GM19452 (cell line): ENCODE measurements around the gene ATP8A2.

Experiments
- ATAC-seq: cut with Tn5 transposase; IDR thresholded peaks from one replicate; pipeline ENCODE4 v1.9.1; 2021; ENCODE audit not compliant: unreplicated experiment

The ATP8A2 gene

DNA sequence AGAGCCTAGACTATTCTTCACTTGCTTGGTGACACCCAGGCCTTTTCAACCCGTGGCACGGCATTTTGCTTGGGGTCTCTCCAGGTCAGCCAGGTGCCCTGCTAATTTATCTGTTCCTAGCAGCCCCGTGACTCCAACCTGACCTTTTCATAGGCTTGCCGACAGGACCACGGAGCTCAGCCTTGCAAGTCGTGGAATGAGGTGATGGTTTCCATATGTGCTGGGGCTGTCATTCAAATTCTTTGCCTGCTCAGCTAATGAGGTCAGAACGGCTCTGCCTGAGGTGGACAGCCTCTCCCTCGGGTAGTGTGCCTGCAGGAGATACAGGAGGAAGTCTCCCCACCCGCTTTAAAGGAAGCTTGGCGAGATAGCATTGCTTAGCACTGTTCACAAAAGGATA is 619.0 kb downstream of the ATP8A2 start:
- no peak for ATAC-seq

DNA sequence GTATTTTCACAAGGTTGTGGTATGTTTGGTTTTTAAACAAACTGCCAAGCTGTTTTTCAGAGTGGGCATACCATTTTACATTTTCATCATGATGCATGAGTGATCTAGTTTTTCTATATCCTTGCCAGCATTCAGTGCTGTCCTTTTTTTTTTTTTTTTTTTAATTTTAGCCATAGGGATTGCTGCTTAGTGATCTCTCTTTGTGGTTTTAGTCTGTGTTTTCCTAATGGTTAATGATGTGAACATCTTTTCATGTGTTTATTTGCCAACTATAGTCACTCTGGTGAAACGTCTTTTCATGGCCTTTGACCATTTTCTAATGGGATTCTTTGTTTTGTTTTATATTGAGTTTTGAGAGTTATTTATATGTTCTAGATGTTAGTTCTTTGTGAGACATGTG is 620.3 kb downstream of the ATP8A2 start:
- no peak for ATAC-seq

DNA sequence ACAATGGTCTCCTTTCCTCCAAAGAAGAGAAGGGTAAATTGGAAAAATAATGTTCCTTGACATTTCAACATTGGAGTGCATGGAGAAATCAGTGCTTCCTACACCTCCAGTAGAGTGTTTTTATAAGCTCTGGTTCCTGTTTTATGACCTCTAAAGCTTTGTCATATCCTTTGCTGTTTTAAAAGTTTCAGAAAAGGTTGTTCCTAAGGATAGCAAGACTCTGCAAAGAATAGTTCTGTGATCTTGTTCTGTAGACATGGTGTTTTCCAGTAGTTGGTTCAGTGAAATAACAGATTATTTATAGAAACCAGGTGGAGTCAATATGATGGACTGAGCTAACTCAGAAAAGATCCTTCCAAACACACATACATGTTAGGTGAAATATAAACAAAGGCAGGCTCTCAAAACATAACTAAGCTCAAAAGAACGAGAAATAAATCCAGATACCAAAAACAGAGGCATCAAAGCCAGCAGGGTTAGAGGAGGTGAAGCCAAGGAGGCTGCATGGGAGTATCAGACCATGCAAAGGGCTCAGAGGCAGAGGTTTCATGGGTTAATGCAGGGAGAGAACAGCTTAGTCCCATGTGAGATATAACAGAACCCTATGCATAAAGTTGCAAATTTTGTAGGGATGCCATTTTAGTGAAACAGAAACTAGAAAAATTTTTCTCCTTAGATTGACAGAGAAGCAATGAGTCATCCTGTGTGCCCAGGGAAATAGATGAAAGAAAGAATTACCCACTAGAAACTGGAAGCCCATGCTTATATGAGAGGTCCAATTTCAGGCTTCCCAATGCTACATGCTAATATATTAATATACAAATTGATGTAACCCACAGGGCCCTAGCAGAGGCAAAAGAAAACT is 635.7 kb downstream of the ATP8A2 start:
- no peak for ATAC-seq

DNA sequence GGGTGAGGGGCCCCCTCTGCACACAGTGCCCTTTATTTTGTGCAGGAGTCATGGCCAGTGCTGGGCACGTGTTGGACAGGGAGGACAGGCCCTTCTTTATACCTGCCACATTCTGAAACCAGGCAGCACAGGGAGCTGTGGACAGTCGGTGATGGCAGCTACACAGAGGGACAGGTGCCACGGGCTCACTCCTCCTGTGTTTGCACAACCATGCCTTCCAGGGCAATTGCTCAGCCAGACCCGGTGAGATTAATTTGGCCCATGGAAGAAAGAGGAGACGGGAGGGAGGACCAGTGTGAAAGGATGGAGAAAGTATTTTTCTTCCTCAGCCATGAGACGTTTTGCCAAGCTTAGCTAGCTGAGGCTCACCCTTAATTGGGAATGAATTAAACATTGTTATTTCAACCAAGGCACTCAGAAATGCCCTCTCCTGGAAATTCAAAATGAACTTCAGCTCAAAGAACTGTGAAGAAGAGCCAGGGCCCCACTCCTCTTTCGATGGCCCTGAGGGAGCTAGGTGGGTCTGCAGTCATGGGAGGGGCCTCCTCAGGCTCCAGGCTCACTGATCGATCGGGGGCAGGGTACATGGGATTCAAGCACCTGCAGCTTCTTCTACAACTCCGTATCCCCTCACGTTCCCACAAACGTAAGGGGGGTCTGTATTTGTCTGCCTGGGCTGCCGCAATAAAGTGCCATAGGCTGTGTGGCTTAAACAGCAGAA is 638.9 kb downstream of the ATP8A2 start:
- no peak for ATAC-seq

DNA sequence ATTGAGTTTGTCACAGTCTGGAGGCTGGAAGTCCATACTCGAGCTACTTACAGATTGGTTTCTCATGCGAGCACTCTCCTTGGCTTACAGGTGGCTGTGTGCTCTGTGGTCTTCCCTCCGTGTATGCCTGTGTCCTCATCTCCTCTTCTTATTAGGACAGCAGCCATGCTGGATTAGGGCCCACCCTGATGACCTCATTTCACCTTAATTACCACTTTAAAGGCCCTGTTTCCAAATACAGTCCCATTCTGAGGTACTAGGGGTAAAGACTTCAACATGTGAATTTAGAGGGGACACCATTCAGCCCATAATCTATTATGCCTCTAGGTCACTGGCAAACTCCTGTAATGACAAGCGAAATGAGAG is 639.4 kb downstream of the ATP8A2 start:
- no peak for ATAC-seq

DNA sequence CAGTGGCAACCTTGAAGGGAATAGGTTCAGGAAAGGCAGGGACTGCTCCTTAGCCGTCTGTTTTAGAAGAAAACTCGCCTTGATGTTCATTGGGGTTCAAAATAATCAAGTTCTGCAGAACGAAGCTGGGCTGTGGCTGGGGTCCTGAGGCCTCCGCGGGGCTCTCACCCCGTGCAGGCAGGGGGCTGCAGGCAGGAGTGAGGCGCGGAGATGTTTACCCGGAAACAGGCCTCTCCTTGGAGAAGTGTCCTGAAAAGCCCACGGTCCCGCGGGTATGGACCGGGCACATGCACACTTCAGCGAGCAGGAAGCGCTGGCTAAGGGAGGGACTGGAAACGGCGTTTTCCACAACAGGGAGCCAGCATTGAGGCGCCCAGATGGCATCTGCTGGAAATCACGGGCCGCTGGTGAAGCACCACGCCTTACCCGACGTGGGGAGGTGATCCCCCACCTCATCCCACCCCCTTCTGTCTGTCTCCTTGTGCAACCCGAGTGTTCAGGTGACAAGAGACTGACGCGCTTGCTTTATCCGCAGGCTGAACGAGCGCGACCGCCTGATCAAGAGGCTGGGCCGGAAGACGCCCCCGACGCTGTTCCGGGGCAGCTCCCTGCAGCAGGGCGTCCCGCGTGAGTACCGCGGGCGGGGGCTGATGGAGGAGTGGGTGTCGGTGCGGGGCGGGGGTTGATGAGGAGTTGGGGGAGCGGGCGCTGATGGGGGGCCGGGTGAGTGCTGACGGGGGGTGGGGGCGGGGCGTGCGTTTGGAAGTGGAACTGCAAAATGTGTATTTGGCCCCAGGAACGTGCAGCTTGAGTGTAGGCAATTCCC is 640.4 kb downstream of the ATP8A2 start:
- ATAC-seq, result no peak

DNA sequence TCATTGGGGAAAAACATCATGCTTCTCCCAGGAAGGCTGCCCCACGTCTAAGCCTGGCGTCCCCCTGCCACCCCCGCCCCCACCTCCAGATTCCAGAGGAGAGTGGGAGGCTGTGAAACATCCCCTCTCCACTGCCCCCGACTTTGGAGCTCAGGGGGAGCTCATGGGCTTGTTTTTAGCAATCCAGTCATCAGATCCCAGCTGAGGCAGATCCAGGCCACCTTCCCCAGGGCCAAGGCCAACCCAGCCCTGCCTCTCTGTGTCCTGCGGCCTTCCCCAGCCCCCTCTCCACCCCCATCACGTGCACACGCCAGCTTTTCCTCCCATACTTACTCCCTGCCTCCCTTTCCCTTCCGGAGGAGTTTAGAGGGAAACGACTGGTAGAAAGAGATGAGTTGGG is 641.2 kb downstream of the ATP8A2 start:
- no peak for ATAC-seq

DNA sequence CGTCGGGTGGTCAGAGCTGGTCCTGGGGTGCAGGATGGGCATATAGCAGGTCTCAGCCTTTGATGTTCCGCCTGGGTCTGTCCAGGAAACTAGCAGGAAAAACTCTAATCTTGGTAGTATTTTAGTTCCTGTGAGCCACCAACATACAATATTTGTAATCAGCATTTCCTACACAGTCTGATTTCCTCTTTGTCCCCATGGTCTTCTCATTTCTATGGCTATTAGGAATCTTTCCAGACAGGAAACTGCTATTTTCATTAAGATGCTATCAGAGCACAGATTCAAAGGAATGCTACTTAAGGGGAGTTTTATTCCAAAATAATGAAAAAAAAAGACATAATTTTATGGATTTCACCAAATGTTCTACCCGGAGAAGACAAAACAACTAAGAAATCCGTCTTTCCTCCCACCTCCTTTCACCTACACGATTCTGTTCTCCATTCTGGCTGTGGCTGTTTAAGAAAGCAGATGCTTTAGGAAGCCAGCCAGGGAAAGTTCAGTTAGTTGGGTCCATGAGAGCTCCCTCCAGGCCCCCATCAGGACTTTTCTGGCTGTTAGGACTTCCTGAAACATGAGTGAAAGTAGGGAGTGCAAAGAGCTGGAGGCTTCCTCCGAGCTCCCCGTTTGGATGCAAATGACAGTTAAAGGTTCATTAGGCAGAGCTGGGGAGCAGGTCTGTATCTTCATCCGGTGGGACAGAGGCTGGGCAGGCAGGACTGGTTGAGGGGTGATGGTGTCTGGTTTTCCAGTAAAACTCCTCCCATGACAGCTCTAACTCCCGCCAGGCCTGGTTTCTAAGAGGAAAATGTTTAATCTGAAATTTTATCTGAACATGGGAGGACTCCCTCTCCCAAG is 643.7 kb downstream of the ATP8A2 start:
- no peak for ATAC-seq

DNA sequence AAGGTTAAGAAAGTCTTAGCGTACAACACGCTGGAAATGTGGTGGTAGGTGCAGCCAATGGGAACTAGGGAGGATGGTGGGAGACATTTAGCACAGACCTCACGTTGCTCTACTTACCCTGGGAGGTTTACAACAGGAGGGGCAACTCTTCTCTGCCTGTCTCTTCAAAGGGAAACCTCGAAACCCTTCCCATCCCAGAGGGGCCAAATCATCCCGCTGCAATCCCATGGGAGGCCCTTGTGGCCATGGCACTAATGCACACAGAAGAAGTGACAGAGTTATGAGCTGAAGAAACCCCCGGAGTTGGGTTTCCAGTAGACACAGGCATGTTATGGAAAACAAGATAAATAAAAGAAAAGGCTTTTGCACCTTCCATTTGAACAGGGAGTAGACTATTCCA is 644.4 kb downstream of the ATP8A2 start:
- no peak for ATAC-seq

DNA sequence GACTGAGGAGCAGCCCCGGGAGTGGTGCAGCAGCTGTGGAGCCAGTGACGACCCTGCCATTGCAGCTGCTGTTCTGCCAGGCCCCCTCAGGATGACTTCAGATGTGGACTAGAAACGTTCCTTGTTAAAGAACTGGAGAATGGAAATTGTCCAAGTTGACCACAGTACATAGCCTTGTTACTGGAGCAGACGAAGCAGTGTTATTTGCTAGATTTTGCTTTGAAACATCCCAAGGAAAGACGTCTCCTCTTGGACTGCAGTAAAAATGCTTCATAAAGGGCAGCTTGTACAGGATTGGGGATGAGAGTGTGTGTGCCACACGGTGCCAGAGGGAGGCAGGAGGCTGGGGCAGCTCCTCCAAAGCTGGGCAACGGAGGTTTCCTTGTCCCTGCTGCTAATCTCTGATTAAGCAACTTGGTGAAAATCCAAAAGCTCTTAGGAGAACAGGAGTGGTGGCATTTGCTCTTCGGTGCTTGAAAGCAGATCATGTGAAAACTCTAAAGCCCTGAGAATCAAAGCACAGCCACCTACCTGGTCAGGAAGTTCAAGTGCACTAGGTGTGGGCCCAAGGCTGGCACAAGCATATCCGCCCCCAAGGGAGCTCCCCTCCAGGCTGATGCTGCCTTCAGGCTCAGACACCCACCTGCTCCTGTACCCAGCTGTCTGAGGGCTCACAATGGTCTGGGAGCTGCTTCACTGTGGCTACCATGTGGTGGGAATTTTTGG is 645.6 kb downstream of the ATP8A2 start:
- ATAC-seq, result no peak

DNA sequence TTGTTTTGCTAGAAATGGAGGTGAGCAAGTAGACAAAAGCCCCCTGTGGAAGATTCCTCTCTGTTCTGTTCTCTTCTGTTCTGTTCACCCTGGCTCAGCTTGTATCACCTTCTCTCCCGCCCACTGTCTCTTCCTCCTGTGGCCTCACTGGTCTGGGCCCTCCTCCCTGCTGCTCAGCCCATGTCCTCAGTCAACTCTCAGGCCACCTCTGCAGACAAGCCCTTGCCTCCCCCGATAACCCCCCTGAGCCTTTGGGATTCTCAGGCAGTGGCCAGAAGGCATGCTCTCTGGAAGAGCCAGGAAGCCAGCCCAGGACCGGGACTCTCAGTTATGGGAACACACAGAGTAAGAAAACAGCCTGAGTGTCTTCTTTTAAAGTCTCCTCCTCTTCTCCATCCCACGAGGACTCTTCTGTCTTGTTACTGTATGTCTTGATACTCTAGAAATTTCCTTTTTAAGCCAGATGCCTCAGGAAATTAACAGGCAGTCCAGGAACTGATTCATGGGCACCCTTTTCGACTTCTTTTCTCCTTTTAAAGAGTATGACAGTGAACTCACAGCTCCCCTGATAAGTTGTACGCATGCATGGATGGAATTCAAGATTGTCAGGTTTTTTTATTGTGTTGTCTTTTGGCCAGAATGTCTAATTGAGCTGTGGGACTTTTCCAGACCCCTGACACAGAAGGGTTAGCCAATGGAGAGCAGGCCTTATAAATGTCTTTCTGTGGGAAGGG is 646.3 kb downstream of the ATP8A2 start:
- ATAC-seq, result no peak

DNA sequence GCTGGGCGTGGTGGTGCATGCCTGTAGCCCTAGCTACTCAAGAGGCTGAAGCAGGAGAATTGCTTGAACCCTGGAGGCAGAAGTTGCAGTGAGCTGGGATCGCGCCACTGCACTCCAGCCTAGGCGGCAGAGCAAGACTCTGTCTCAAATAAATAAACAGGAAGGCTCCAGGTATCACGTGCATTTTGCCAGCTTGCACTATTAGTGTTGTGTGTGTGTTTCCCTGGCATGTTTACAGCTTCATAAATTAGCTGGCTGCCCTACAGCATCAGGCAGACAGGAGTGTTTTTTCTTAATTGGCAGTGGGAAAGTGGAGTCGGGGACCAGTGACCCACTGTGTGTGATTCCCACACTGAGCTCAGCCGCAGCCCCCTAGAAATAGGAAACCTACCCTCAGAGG is 647.5 kb downstream of the ATP8A2 start:
- ATAC-seq, result no peak

DNA sequence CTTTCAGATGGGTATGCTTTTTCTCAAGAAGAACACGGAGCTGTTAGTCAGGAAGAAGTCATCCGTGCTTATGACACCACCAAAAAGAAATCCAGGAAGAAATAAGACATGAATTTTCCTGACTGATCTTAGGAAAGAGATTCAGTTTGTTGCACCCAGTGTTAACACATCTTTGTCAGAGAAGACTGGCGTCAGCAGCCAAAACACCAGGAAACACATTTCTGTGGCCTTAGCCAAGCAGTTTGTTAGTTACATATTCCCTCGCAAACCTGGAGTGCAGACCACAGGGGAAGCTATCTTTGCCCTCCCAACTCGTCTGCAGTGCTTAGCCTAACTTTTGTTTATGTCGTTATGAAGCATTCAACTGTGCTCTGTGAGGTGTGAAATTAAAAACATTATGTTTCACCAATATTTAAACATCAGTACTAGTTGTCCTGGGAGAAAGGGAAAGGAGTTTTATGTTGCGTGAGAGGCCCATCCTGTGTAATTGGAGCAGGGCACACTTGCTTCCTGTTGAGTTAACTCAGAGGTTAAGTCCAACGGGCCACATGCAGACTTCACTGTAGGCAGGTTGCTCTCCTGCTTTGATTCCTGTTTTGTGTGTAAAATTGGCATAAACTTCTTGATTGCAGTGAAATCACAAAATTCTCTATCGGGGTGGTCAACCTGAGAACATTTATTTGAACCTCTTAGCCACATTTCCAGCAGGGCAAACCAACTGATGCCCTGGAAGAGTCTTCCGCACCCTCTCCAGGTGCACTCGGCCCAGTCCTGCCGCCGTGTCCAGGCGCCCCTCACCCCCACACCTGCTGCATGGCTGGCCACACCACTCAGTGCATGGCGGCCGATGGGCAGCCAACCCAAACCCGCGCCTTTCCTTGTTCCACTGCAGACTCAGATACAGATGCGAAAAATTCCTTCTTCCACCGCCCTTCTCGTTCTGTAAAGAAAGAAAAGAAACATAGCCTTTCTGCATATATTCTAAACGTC is 648.4 kb downstream of the ATP8A2 start:
- no peak for ATAC-seq

DNA sequence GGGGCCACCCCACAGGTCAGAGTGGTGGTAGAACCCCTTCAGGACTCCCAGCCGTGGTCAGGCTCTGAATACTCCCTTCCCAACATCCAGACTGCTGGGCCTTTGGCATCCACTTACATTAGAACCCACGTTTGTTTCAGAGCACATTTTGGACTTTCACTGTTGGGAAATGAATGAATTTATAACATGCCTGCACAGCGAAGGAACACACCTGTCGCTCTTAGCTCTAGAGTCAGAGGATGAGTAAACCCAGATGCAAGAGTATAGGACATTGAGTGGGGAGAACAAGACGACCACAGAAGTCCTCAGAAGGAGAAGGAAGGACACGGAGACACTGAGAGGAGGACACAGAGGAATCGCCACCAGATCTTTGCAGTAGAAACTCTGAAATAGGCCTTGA is 649.1 kb downstream of the ATP8A2 start:
- ATAC-seq, result no peak

DNA sequence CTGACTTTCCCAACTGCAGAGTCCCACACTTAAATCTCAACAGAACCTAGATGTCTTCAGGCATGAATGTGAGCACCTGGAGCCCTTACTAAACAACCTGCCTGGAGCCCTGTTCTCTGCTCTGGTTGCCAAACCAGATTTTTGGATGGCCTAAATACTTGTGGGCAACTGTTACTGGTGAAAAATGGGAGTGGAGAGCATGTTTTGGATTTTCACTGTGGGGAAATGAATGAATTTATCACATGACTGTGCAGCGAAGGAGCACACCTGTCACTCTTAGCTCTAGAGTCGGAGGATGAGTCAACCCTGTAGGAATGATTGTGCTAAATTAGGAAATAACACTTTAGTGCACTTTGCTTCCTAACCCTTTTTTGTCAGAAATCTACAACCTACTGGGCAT is 649.7 kb downstream of the ATP8A2 start:
- ATAC-seq, result no peak

DNA sequence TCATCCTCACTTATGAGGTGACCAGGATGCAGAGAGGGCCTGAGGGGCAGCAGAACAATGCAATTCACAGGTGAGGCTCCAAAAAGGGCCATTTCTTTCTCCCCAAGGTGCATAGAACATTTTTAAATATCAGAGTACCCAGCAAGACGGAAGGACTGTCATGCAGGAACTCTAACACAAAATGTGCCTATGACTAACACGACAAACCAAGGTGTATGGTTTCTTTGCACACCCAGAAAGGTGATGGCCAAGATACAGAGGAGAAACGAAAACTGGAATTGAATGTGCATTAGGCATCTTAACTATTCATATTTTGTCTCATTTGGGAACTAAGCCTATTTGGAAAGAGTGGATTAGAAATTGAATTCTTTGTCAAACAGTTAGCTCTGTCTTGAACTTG is 650.2 kb downstream of the ATP8A2 start:
- no peak for ATAC-seq

DNA sequence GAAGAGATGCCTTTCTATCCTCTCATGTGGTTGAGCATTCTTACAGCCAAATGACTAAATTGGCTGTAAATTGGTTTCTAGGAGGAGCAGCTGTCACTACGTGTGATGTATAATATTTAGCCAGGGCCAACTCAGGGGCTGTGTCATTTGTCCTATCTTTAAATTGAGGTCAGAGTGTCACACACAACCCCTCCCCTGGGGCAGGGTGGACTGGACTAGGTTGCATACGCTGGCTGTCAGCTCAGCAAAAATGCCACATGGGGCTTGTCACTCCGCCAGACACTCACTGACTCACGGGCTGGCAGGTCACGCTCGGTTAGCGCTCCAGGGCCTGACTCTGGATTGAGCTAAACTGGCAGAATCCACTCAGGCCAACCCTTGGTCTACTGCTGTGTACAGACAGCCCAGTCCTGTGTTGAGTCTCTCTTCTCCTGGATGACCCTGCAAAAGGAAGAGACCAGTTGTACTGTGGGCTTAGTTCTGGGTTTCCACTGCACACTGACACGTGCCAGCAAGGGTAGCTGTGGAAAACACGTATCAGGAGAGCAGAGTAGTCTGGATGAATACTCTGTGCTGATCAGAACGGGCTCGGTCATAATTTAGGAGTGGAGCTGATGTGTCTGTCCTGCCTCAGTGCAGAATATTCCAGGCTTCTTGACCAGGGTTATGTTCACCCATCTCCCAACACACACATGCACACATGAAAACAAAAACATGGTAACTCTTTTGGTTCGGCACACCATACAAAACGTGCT is 650.9 kb downstream of the ATP8A2 start:
- no peak for ATAC-seq

DNA sequence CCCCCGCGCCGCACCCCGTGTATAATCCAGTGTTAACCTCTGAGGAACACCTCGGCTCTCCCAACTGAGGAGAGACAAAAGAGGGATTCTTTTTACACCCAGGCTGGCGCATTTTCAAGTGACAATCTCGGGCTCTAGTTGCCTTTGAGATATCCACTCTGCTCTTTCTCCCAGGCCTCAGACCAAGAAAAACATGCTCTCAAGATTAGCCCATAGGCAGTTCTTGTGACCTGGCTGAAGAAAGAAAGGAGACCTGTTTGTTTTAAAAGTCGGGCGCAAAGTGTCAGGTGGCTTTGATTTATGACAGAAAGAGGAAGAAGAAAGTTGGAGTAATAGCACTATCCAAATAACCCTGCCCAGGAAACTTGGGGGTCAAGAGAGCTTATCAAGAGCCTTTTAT is 652.8 kb downstream of the ATP8A2 start:
- no peak for ATAC-seq
